Ectodermal cell (in vitro differentiated cells): ENCODE data around the gene RNF157.

ENCODE experiments used
- H3K27ac ChIP-seq: 2 replicates; pipeline ENCODE4 v1.7.0; 2013; ENCODE audit warnings: mild to moderate bottlenecking, low read depth, low read length; ENCODE audit not compliant: insufficient read depth, poor library complexity, severe bottlenecking
- H3K27me3 ChIP-seq: 2 replicates; pipeline ENCODE4 v1.7.0; 2013; ENCODE audit warnings: mild to moderate bottlenecking, low read length; ENCODE audit not compliant: insufficient read depth, control insufficient read depth, poor library complexity, severe bottlenecking
- H3K36me3 ChIP-seq: one replicate; pipeline ENCODE4 v1.7.0; 2013; ENCODE audit warnings: low read length; ENCODE audit not compliant: control insufficient read depth, insufficient read depth
- H3K4me1 ChIP-seq: one replicate; pipeline ENCODE4 v1.7.0; 2013; ENCODE audit warnings: low read length; ENCODE audit not compliant: control insufficient read depth, insufficient read depth
- H3K4me3 ChIP-seq: 2 replicates; pipeline ENCODE4 v1.7.0; 2013; ENCODE audit warnings: low read depth, low read length, control low read depth; ENCODE audit not compliant: insufficient read depth
- H3K9me3 ChIP-seq: 2 replicates; pipeline ENCODE4 v1.7.0; 2013; ENCODE audit warnings: mild to moderate bottlenecking, low read length, moderate library complexity; ENCODE audit not compliant: control insufficient read depth
- WGBS, 2 experiments: methylation state at CpG; one replicate each; pipeline ENCODE4 v1.1.7; 2013; ENCODE audit warnings: missing lambda C conversion rate in 2 of 2; 5-methylcytosine and 5-hydroxymethylcytosine counted together

The RNF157 gene

GRCh38 chr17:76132574-76133338 is 107.5 kb downstream of the RNF157 start:
- Histone ChIP-seq H3K36me3 (no peaks in the 10 kb centered on the region), H3K9me3 (no peaks in the 10 kb centered on the region), H3K27me3 (peaks cover 76% of the 10 kb centered on the region), H3K4me3 (no peak overlapping the region), H3K4me1 (peaks cover 57% of the 10 kb centered on the region), H3K27ac (no peak overlapping the region)
- 17 to 18% methylated on average over 18 of the region's 21 CpGs for WGBS, 2 experiments

GRCh38 chr17:76131692-76132573 is 108.4 kb downstream of the RNF157 start:
- Histone ChIP-seq H3K27me3 (peaks cover 68% of the 10 kb centered on the region), H3K27ac (no peak overlapping the region), H3K4me3 (no peak overlapping the region), H3K9me3 (no peaks in the 10 kb centered on the region), H3K4me1 (peaks cover 48% of the 10 kb centered on the region), H3K36me3 (no peaks in the 10 kb centered on the region)
- WGBS, 2 experiments = 36 to 38% methylated on average over 20 to 21 of the region's 21 CpGs

- H3K27ac ChIP-seq = no peak overlapping the region
- H3K36me3 ChIP-seq = no peaks in the 10 kb centered on the region
- WGBS, 2 experiments = 50 to 57% methylated on average over 21 of the region's 21 CpGs
- H3K4me3 ChIP-seq = no peak overlapping the region
- peaks cover 41% of the 10 kb centered on the region for H3K4me1 ChIP-seq
- no peaks in the 10 kb centered on the region for H3K9me3 ChIP-seq
- peaks cover 61% of the 10 kb centered on the region for H3K27me3 ChIP-seq
Observed at GRCh38 chr17:76131051-76131691, 109.1 kb downstream of the RNF157 start.

- peaks cover 34% of the 10 kb centered on the region for H3K4me1 ChIP-seq
- H3K27me3 ChIP-seq = peaks cover 54% of the 10 kb centered on the region
- no peaks in the 10 kb centered on the region for H3K9me3 ChIP-seq
- H3K4me3 ChIP-seq = no peak overlapping the region
- no peaks in the 10 kb centered on the region for H3K36me3 ChIP-seq
- no peak overlapping the region for H3K27ac ChIP-seq
- WGBS, 2 experiments = 72 to 75% methylated on average over 13 of the region's 13 CpGs
Observed at GRCh38 chr17:76130473-76130872, 109.8 kb downstream of the RNF157 start.

GRCh38 chr17:76125922-76126321 is 114.4 kb downstream of the RNF157 start:
- no peak overlapping the region for H3K27ac ChIP-seq
- 91 to 98% methylated on average over 1 of the region's 1 CpG for WGBS, 2 experiments
- H3K4me1 ChIP-seq = peaks cover 9% of the 10 kb centered on the region
- no peaks in the 10 kb centered on the region for H3K9me3 ChIP-seq
- no peaks in the 10 kb centered on the region for H3K36me3 ChIP-seq
- no peak overlapping the region for H3K4me3 ChIP-seq
- peaks cover 22% of the 10 kb centered on the region for H3K27me3 ChIP-seq

GRCh38 chr17:76125391-76125675 is 115.0 kb downstream of the RNF157 start:
- Histone ChIP-seq H3K27me3 (peaks cover 21% of the 10 kb centered on the region), H3K4me1 (peaks cover 4% of the 10 kb centered on the region), H3K9me3 (no peaks in the 10 kb centered on the region), H3K36me3 (no peaks in the 10 kb centered on the region), H3K27ac (no peak overlapping the region), H3K4me3 (no peak overlapping the region)
- 93% methylated on average over 5 of the region's 5 CpGs for WGBS, 2 experiments

GRCh38 chr17:76124582-76125390 is 115.5 kb downstream of the RNF157 start:
- Histone ChIP-seq H3K4me3 (no peak overlapping the region), H3K27ac (no peak overlapping the region), H3K9me3 (no peaks in the 10 kb centered on the region), H3K4me1 (peaks cover 4% of the 10 kb centered on the region), H3K27me3 (peaks cover 21% of the 10 kb centered on the region), H3K36me3 (no peaks in the 10 kb centered on the region)
- 88 to 89% methylated on average over 22 of the region's 22 CpGs for WGBS, 2 experiments

- Histone ChIP-seq H3K4me3 (no peak overlapping the region), H3K27me3 (peaks cover 21% of the 10 kb centered on the region)
- WGBS, 2 experiments = 72 to 73% methylated on average over 9 of the region's 9 CpGs
Observed at GRCh38 chr17:76123749-76124581, 116.3 kb downstream of the RNF157 start.

GRCh38 chr17:76123191-76123499 is 117.1 kb downstream of the RNF157 start:
- Histone ChIP-seq H3K27ac (no peak overlapping the region), H3K27me3 (peaks cover 21% of the 10 kb centered on the region), H3K36me3 (no peaks in the 10 kb centered on the region), H3K4me1 (peaks cover 10% of the 10 kb centered on the region), H3K4me3 (no peak overlapping the region), H3K9me3 (no peaks in the 10 kb centered on the region)
- 75 to 76% methylated on average over 5 of the region's 5 CpGs for WGBS, 2 experiments

More at GRCh38 chr17:76123749-76124581, 116.3 kb downstream of the RNF157 start:
- H3K36me3 ChIP-seq = no peaks in the 10 kb centered on the region
- H3K4me1 ChIP-seq = peaks cover 10% of the 10 kb centered on the region
- H3K9me3 ChIP-seq = no peaks in the 10 kb centered on the region
- no peak overlapping the region for H3K27ac ChIP-seq
